IMR-90 (cell line): ENCODE measurements around the gene SERPINB3. TPM values are rescaled to one million over a fixed set of nuclear protein-coding genes. Genes with fewer than 3 reads are reported as not detected.

Experiments used
- ATAC-seq: fragments of 200-7000 bp; cut with Tn5 transposase; 2 replicates; pipeline ENCODE4 v1.9.1; 2020; ENCODE audit warnings: low read depth, mild to moderate bottlenecking, moderate library complexity
- BruUV-seq: library from RNA; stranded (reverse); fragments of 400-500 nt; replicated peaks from 2 replicates; lab custom pipeline; 2021; lab: Mats Ljungman, UMichigan
- CTCF ChIA-PET: fragments of 300-600 bp; formaldehyde crosslinking; extraction: SDS; loops from one replicate; lab custom pipeline; 2021; ENCODE audit warnings: antibody characterized with exemption; lab: Yijun Ruan, JAX
- POLR2A ChIA-PET: fragments of 300-600 bp; sonication (Branson Sonifier 250); formaldehyde crosslinking; loops from one replicate; lab custom pipeline; 2022; ENCODE audit warnings: antibody characterized with exemption; ENCODE audit not compliant: unreplicated experiment; lab: Charles Lee
- DNase-seq: peaks from one replicate; pipeline ENCODE4 v3.0.0; 2013
- H2AFZ ChIP-seq: replicated peaks from 2 replicates; pipeline ENCODE3; 2013; ENCODE audit warnings: low read length, mild to moderate bottlenecking; ENCODE audit not compliant: poor library complexity
- H2AK5ac ChIP-seq: 2 replicates; pipeline ENCODE4 v1.6.1; 2013; ENCODE audit warnings: low read depth, low read length, inconsistent platforms
- H2AK9ac ChIP-seq: replicated peaks from 2 replicates; pipeline ENCODE3; 2013; ENCODE audit warnings: mild to moderate bottlenecking, low read depth, low read length, moderate library complexity; ENCODE audit not compliant: poor library complexity
- H2BK120ac ChIP-seq: 2 replicates; pipeline ENCODE4 v1.6.1; 2013; ENCODE audit warnings: low read depth, low read length, inconsistent platforms
- H2BK15ac ChIP-seq: 3 replicates; pipeline ENCODE4 v1.6.1; 2013; ENCODE audit warnings: low read depth, low read length, inconsistent platforms
- H2BK20ac ChIP-seq: 2 replicates; pipeline ENCODE4 v1.6.1; 2013; ENCODE audit warnings: low read depth, mild to moderate bottlenecking, inconsistent platforms, low read length, moderate library complexity
- H2BK5ac ChIP-seq: 2 replicates; pipeline ENCODE4 v1.6.1; 2013; ENCODE audit warnings: mild to moderate bottlenecking, low read depth, low read length, inconsistent platforms; ENCODE audit not compliant: poor library complexity, severe bottlenecking
- H3K14ac ChIP-seq: replicated peaks from 2 replicates; pipeline ENCODE4 v1.6.1; 2013; ENCODE audit warnings: low read depth, low read length, inconsistent platforms
- H3K18ac ChIP-seq: 2 replicates; pipeline ENCODE4 v1.6.1; 2013; ENCODE audit warnings: low read depth, low read length, control low read depth
- H3K23ac ChIP-seq: 2 replicates; pipeline ENCODE4 v1.6.1; 2013; ENCODE audit warnings: low read depth, low read length, inconsistent platforms
- H3K27ac ChIP-seq: 2 replicates; pipeline ENCODE4 v1.5.1; 2013; ENCODE audit warnings: mild to moderate bottlenecking, control low read depth, low read length; ENCODE audit not compliant: insufficient read depth
- H3K27me3 ChIP-seq: 2 replicates; pipeline ENCODE4 v1.6.1; 2013; ENCODE audit warnings: low read length; ENCODE audit not compliant: control insufficient read depth, insufficient read depth
- H3K36me3 ChIP-seq: 2 replicates; pipeline ENCODE4 v1.6.1; 2013; ENCODE audit warnings: low read length, mixed read lengths; ENCODE audit not compliant: control insufficient read depth, insufficient read depth
- H3K4ac ChIP-seq: 2 replicates; pipeline ENCODE4 v1.6.1; 2013; ENCODE audit warnings: low read depth, low read length, inconsistent platforms
- H3K4me1 ChIP-seq: 2 replicates; pipeline ENCODE4 v1.6.1; 2013; ENCODE audit warnings: low read length, mixed read lengths; ENCODE audit not compliant: control insufficient read depth, insufficient read depth
- H3K4me2 ChIP-seq: 2 replicates; pipeline ENCODE4 v1.6.1; 2013; ENCODE audit warnings: low read depth, mild to moderate bottlenecking, control low read depth, low read length, moderate library complexity
- H3K4me3 ChIP-seq: 2 replicates; pipeline ENCODE4 v1.5.1; 2013; ENCODE audit warnings: low read depth, mild to moderate bottlenecking, control low read depth, low read length, moderate library complexity; ENCODE audit not compliant: insufficient read depth
- H3K56ac ChIP-seq: 2 replicates; pipeline ENCODE4 v1.6.1; 2013; ENCODE audit warnings: low read length, inconsistent platforms; ENCODE audit not compliant: insufficient read depth; ENCODE audit errors: extremely low read depth
- H3K79me1 ChIP-seq, 2 experiments: 2 replicates each; pipeline ENCODE4 v1.6.1; 2013; ENCODE audit warnings: low read length in 2 of 2, inconsistent platforms in 1 of 2, low read depth in 1 of 2
- H3K9ac ChIP-seq: 2 replicates; pipeline ENCODE4 v1.6.1; 2013; ENCODE audit warnings: low read depth, low read length, control low read depth
- H3K9me1 ChIP-seq: 2 replicates; pipeline ENCODE4 v1.6.1; 2013; ENCODE audit warnings: low read length, inconsistent platforms; ENCODE audit not compliant: insufficient read depth
- H3K9me3 ChIP-seq: 2 replicates; pipeline ENCODE4 v1.6.1; 2013; ENCODE audit warnings: low read length; ENCODE audit not compliant: control insufficient read depth, insufficient read depth
- H4K20me1 ChIP-seq: 2 replicates; pipeline ENCODE4 v1.6.1; 2013; ENCODE audit warnings: low read length, inconsistent platforms; ENCODE audit not compliant: insufficient read depth
- H4K5ac ChIP-seq: 2 replicates; pipeline ENCODE4 v1.6.1; 2013; ENCODE audit warnings: mild to moderate bottlenecking, low read depth, low read length, control low read depth
- H4K8ac ChIP-seq, 2 experiments: 2 replicates each; pipeline ENCODE4 v1.6.1; 2013; ENCODE audit warnings: low read depth in 2 of 2, low read length in 2 of 2, control low read depth in 1 of 2, inconsistent platforms in 1 of 2
- H4K91ac ChIP-seq: 2 replicates; pipeline ENCODE4 v1.6.1; 2013; ENCODE audit warnings: low read depth, low read length, inconsistent platforms; ENCODE audit not compliant: insufficient read depth
- CHD1 ChIP-seq: IDR thresholded peaks from 2 replicates; pipeline ENCODE4 v1.6.1; 2012; ENCODE audit warnings: low read depth, low read length, improper control_type of control experiment
- MAZ ChIP-seq: IDR thresholded peaks from 2 replicates; pipeline ENCODE4 v1.6.1; 2012; ENCODE audit warnings: low read depth, mild to moderate bottlenecking, low read length, improper control_type of control experiment, moderate library complexity, borderline replicate concordance
- NFE2L2 ChIP-seq: fragments of 150-350 bp; IDR thresholded peaks from 2 replicates; pipeline ENCODE4 v1.6.1; 2016; ENCODE audit warnings: low read depth, mild to moderate bottlenecking, low read length
- POLR2A ChIP-seq: IDR thresholded peaks from 2 replicates; pipeline ENCODE4 v1.6.1; 2012; ENCODE audit warnings: mild to moderate bottlenecking, low read depth, low read length
- RCOR1 ChIP-seq: IDR thresholded peaks from 2 replicates; pipeline ENCODE4 v1.6.1; 2012; ENCODE audit warnings: mild to moderate bottlenecking, low read length, improper control_type of control experiment; ENCODE audit not compliant: insufficient replicate concordance
- RFX5 ChIP-seq: IDR thresholded peaks from 2 replicates; pipeline ENCODE4 v1.8.0; 2012; ENCODE audit warnings: low read depth, mild to moderate bottlenecking, low read length, moderate library complexity
- SMC3 ChIP-seq: fragments of 150-350 bp; IDR thresholded peaks from 2 replicates; pipeline ENCODE4 v1.6.1; 2016; ENCODE audit warnings: low read depth, mild to moderate bottlenecking, antibody characterized with exemption, low read length, moderate library complexity
- WGBS, 2 experiments: methylation state at CpG; one replicate each; pipeline versions ENCODE4 v1.1.5 to v1.1.7; 2013; ENCODE audit warnings: missing lambda C conversion rate in 2 of 2; ENCODE audit not compliant: insufficient read length in 1 of 2; ENCODE audit errors: extremely low coverage in 2 of 2; 5-methylcytosine and 5-hydroxymethylcytosine counted together
- dilution Hi-C: fragments of 300-500 bp; cut with HindIII; formaldehyde crosslinking; loops from one replicate; pipeline ENCODE4 v1.14.3; 2018; ENCODE audit warnings: low sequenced_read_pairs; ENCODE audit not compliant: unreplicated experiment
- in situ Hi-C: fragments of 300-500 bp; cut with MboI; formaldehyde crosslinking; loops from 3 replicates; pipeline ENCODE4 v1.14.3; 2019; ENCODE audit warnings: low sequenced_read_pairs, inconsistent platforms, mixed read lengths
- intact Hi-C: fragments of 100-400 bp; cut with micrococcal nuclease; formaldehyde crosslinking; loops from 2 replicates; pipeline ENCODE4 v1.10.0; 2022
- polyA plus RNA-seq, 3 experiments: library from polyadenylated mRNA; depleted of rRNA; stranded (reverse); fragments of >200 nt; gene quantifications; 2 replicates each; pipeline ENCODE4 v1.2.3, GENCODE V29; 2012; ENCODE audit warnings: low replicate concordance in 1 of 3
- total RNA-seq: library from RNA; depleted of rRNA; stranded (reverse); fragments of >200 nt; gene quantifications from 2 replicates; pipeline ENCODE4 v1.2.3, GENCODE V29; 2012
- TF ChIP-seq, protein P1 (sequence below): conservative IDR thresholded peaks from 2 replicates; pipeline ENCODE4 v1.5.1; 2012; ENCODE audit warnings: mild to moderate bottlenecking, low read depth, low read length, improper control_type of control experiment

The SERPINB3 gene
- total and polyA plus RNA-seq, 2 of the 4 experiments (the other 2 are of a cell fraction) = not detected

DNA sequence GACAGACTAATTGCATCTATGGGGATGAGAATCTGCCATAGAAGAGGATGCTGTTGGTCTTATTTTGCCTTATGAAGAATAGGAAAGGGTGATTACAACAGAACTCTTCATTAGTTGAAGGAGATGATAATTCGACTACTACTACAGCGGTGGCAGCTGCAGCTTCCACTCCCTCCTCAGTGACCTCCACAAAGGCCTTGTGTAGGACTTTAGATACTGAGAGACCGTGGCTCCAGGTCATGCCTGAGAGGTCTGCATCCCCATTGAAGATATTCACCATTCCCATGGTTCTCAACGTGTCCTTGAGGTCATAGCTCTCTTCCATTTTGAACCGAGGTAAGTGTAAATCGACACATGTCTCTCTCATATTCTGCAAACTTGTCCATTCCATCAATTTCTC, 24.0 kb downstream of the SERPINB3 start:
- no peak overlapping the region for H4K91ac ChIP-seq
- H3K79me1 ChIP-seq = no peaks in the 10 kb centered on the region
- no peak overlapping the region for H3K14ac ChIP-seq
- ChIA-PET CTCF (no interaction called here), POLR2A (no interaction called here)
- DNase-seq (no peak), ATAC-seq (no peak)
- no peak overlapping the region for H4K5ac ChIP-seq
- no peak overlapping the region for H2BK20ac ChIP-seq
- no peak overlapping the region for H3K27ac ChIP-seq
- no peak overlapping the region for H2AK5ac ChIP-seq
- no peak overlapping the region for H3K18ac ChIP-seq
- no peaks in the 10 kb centered on the region for H4K20me1 ChIP-seq
- no peaks in the 10 kb centered on the region for H3K9me1 ChIP-seq
- H4K8ac ChIP-seq = no peak overlapping the region
- H3K4ac ChIP-seq = no peak overlapping the region
- H3K9me3 ChIP-seq = no peaks in the 10 kb centered on the region
- no TSS peak for BruUV-seq
- no peak overlapping the region for H3K4me3 ChIP-seq
- in situ Hi-C loops = no loop called here
- TF ChIP-seq, protein P1, sequence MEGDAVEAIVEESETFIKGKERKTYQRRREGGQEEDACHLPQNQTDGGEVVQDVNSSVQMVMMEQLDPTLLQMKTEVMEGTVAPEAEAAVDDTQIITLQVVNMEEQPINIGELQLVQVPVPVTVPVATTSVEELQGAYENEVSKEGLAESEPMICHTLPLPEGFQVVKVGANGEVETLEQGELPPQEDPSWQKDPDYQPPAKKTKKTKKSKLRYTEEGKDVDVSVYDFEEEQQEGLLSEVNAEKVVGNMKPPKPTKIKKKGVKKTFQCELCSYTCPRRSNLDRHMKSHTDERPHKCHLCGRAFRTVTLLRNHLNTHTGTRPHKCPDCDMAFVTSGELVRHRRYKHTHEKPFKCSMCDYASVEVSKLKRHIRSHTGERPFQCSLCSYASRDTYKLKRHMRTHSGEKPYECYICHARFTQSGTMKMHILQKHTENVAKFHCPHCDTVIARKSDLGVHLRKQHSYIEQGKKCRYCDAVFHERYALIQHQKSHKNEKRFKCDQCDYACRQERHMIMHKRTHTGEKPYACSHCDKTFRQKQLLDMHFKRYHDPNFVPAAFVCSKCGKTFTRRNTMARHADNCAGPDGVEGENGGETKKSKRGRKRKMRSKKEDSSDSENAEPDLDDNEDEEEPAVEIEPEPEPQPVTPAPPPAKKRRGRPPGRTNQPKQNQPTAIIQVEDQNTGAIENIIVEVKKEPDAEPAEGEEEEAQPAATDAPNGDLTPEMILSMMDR = no peak
- TF ChIP-seq POLR2A (no peak), NFE2L2 (no peak), RCOR1 (no peak), SMC3 (no peak), RFX5 (no peak), CHD1 (no peak), MAZ (no peak)
- H2BK15ac ChIP-seq = no peak overlapping the region
- H3K56ac ChIP-seq = no peak overlapping the region
- no peaks in the 10 kb centered on the region for H3K36me3 ChIP-seq
- no peak overlapping the region for H2BK5ac ChIP-seq
- H2BK120ac ChIP-seq = no peak overlapping the region
- no peaks in the 10 kb centered on the region for H3K4me1 ChIP-seq
- no peak overlapping the region for H3K9ac ChIP-seq
- dilution Hi-C loops = no loop called here
- no peak overlapping the region for H2AFZ ChIP-seq
- no peaks in the 10 kb centered on the region for H3K27me3 ChIP-seq
- H3K23ac ChIP-seq = no peak overlapping the region
- H2AK9ac ChIP-seq = no peak overlapping the region
- no CpG with 5 or more reads among the region's 6 CpGs for WGBS, 2 experiments
- intact Hi-C loops = no loop called here
- no peak overlapping the region for H3K4me2 ChIP-seq
